ENCODE results near the gene ERVW-1.
"Not testable (repeated sequence)": the region's sequence is repeated elsewhere in the genome, so short reads cannot be mapped to it uniquely, and the experiment has no call there.

Gene ERVW-1

DNA sequence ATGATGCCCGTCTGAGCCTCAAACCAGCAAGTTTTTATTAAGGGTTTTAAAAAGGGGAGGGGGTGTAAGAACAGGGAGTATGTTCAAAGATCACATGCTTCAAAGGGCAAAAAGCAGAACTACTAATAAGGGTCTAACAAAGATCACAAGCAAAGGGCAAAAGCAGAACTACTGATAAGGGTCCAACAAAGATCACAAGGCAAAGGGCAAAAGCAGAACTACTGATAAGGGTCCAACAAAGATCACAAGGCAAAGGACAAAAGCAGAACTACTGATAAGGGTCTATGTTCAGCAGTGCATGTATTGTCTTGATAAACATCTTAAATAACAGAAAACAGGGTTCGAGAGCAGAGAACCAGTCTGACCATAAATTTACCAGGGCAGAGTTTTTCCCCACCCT is 35.0 kb downstream of the ERVW-1 start:
- H3K27me3 ChIP-seq (ENCODE audit: insufficient read depth, low read length); H3K4me3 ChIP-seq (ENCODE audit: low read length); H3K36me3 ChIP-seq (ENCODE audit: insufficient read depth, low read depth, low read length); H3K9me3 ChIP-seq (ENCODE audit: insufficient read depth, low read depth, low read length); H3K4me1 ChIP-seq (ENCODE audit: insufficient read depth, low read length); H3K27ac ChIP-seq (ENCODE audit: low read length); H3K9ac ChIP-seq (ENCODE audit: low read depth, low read length): not testable (repeated sequence)

DNA sequence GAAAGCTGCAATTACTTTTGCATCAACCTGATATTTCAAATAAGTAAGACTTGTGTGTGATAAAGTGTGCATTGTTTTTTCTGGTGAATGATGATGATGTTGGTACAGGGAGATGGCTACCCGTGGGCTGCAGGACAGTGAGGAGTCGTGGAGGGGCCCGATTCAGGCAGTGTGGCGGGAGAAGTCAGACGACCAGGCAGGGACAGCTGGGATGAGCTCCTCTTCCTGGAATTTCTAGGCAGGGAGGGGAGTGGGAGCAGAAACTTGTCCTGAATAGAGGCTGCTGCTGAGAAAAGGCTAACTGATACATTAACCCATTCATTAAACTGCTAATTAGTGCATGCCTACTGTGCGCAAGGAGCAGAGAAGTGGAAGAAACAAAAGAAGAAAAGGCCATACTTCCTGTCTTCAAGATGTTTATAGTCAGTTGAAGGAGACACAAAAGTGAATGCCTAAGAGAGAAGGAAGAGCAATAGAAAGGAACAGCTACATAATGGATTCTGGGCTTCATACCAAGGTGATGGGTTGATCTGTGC is 39.7 kb downstream of the ERVW-1 start:
- Histone ChIP-seq H3K36me3 (ENCODE audit: insufficient read depth, low read depth, low read length) (no peaks in the 10 kb centered on the region), H3K4me1 (ENCODE audit: insufficient read depth, low read length) (peaks cover 20% of the 10 kb centered on the region; the same call in 1 of the 2 replicates), H3K27me3 (ENCODE audit: insufficient read depth, low read length) (no peaks in the 10 kb centered on the region), H3K9me3 (ENCODE audit: insufficient read depth, low read depth, low read length) (no peaks in the 10 kb centered on the region), H3K4me3 (ENCODE audit: low read length) (no peak overlapping the region), H3K9ac (ENCODE audit: low read depth, low read length) (no peak overlapping the region), H3K27ac (ENCODE audit: low read length) (no peak overlapping the region)

DNA sequence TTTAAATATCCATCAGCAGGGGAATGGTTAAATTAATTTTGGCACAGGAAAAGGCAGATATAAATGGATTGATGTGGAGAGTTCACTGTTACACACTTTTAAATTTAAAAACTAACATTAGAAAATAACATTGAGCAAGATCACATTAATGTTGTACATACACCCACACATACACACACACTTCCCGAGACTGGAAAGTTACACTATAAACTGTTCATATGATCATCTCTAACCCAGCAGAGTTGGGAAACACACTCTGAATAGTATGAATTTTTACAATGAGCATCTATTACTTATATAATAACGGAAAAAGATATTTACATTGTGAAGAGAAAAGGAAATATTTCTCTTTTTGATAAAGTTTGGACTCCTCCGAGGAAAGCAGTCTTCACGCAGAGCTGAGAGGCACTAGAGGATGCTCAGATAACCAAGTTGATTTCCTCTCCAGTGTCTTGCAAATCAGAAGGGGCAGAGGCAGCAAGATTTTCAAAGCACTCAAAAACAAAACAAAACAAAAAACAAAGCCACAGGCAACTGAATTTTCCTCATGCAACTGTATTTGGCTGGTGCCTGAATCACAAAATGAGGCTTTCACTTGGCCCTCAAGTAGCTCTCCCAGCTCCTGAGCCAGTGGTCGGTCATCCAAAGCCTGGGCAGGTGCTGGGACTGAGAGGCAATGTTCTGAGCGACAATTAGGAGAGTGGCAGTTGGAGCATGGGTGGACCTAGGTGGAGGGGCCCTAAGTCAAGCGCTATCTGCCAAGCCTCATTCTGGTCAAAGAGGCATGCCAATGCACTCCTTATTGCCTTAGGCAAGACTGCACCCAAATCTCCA is 40.9 kb downstream of the ERVW-1 start:
- Histone ChIP-seq H3K36me3 (ENCODE audit: insufficient read depth, low read depth, low read length) (no peaks in the 10 kb centered on the region), H3K27ac (ENCODE audit: low read length) (no peak overlapping the region), H3K4me3 (ENCODE audit: low read length) (peak overlapping the region; percentile 36; the same call in 1 of the 2 replicates), H3K9ac (ENCODE audit: low read depth, low read length) (peak overlapping the region; percentile 17; the same call in 1 of the 2 replicates), H3K9me3 (ENCODE audit: insufficient read depth, low read depth, low read length) (no peaks in the 10 kb centered on the region), H3K4me1 (ENCODE audit: insufficient read depth, low read length) (peaks cover 20% of the 10 kb centered on the region; the same call in 1 of the 2 replicates), H3K27me3 (ENCODE audit: insufficient read depth, low read length) (no peaks in the 10 kb centered on the region)

DNA sequence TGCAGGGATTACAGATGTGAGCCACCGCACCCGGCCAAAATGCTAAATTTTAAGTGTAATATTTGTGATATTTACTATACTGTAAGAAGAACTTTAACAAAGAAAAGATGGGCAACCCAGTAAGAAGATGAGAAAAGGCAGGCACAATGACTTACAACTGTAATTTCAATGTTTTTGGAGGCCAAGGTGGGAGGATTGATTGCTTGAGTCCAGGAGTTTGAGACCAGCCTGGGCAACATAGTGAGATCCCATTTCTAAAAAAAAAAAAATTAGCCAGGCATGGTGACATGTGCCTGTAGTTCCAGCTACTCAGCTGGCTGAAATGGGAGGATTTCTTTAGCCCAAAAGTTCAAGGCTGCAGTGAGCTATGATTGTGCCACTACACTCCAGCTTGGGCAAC is 42.2 kb downstream of the ERVW-1 start:
- H3K27ac ChIP-seq (ENCODE audit: low read length), result no peak overlapping the region
- no peaks in the 10 kb centered on the region for H3K36me3 ChIP-seq (ENCODE audit: insufficient read depth, low read depth, low read length)

DNA sequence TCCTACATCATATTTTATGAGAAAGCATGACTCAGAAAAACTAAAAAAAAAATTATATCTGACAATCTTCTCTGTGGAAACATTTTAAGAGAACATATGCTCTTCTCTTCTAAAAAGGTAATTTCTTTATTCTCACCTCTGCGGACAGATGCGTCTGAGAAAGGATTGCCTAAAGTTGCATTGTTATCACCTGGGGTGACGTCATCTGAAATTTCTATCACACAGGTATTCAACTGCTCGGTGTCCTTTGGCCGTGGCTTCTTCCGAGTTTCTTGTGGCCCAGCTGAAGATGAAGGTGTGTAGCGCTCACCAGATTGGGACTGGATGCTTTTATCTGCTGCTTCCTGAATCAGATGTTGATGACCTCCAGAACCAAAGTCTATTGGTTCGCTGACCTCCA is 44.7 kb downstream of the ERVW-1 start:
- Histone ChIP-seq H3K27me3 (ENCODE audit: insufficient read depth, low read length) (no peaks in the 10 kb centered on the region), H3K36me3 (ENCODE audit: insufficient read depth, low read depth, low read length) (no peaks in the 10 kb centered on the region), H3K9ac (ENCODE audit: low read depth, low read length) (no peak overlapping the region), H3K27ac (ENCODE audit: low read length) (no peak overlapping the region), H3K4me1 (ENCODE audit: insufficient read depth, low read length) (peaks cover 11% of the 10 kb centered on the region; the same call in 1 of the 2 replicates), H3K9me3 (ENCODE audit: insufficient read depth, low read depth, low read length) (no peaks in the 10 kb centered on the region), H3K4me3 (ENCODE audit: low read length) (no peak overlapping the region)

More for the DNA sequence above, 42.2 kb downstream of the ERVW-1 start:
- Histone ChIP-seq H3K9ac (ENCODE audit: low read depth, low read length) (no peak overlapping the region), H3K27me3 (ENCODE audit: insufficient read depth, low read length) (no peaks in the 10 kb centered on the region), H3K9me3 (ENCODE audit: insufficient read depth, low read depth, low read length) (no peaks in the 10 kb centered on the region), H3K4me1 (ENCODE audit: insufficient read depth, low read length) (peaks cover 16% of the 10 kb centered on the region; the same call in 1 of the 2 replicates), H3K4me3 (ENCODE audit: low read length) (no peak overlapping the region)

DNA sequence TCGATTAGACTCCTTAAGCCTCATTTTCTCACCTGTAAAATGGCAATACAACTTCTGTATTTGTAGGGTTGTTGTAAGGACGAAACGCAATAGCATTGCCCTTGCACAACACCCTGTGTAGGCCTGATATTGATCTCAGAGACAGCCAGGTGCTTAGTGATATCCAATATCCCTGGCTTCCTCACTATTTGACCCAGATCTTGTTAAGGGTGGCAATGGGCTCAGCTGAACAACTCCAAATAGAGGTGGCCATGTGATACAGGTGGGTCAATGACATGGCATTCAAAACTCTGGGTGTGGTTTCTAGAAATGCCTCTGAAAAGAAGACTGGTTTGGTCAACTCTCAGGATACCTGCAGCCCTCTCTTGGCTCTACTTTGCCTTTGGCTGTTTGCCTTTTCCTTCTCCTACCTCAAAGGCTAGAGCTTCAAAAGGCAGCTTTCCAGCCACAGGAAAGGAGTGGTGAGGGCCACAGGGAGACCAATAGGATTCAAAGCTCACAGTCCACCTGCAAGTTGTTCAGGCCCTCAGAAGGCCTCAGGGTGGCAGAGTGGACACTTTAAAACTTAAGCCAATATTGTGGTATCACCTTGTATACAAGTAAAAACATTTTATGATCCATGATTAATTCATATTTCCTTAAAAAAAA is 45.3 kb downstream of the ERVW-1 start:
- Histone ChIP-seq H3K9me3 (ENCODE audit: insufficient read depth, low read depth, low read length) (no peaks in the 10 kb centered on the region), H3K4me3 (ENCODE audit: low read length) (no peak overlapping the region), H3K27me3 (ENCODE audit: insufficient read depth, low read length) (no peaks in the 10 kb centered on the region), H3K36me3 (ENCODE audit: insufficient read depth, low read depth, low read length) (no peaks in the 10 kb centered on the region), H3K4me1 (ENCODE audit: insufficient read depth, low read length) (peaks cover 11% of the 10 kb centered on the region; the same call in 1 of the 2 replicates), H3K27ac (ENCODE audit: low read length) (no peak overlapping the region), H3K9ac (ENCODE audit: low read depth, low read length) (no peak overlapping the region)

DNA sequence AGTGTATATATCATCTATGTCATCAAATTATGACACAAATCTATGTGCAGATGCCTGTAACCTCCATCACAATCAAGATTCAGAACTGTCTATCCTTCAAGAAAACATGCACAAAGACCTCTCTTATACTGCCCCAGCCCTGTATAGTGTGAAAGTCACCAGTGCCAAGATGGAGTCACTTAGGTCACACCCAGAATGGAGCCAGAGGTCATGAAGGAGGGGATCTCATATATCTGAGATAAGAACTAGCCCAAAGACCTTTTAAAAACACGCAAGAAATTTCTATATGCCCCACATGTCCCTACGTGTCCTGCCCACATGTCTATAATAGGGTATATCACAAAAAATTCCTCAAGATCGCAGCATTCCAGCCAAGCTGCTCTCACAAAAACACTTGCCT is 50.6 kb downstream of the ERVW-1 start:
- Histone ChIP-seq H3K9ac (ENCODE audit: low read depth, low read length) (no peak overlapping the region), H3K27ac (ENCODE audit: low read length) (no peak overlapping the region), H3K36me3 (ENCODE audit: insufficient read depth, low read depth, low read length) (no peaks in the 10 kb centered on the region), H3K27me3 (ENCODE audit: insufficient read depth, low read length) (no peaks in the 10 kb centered on the region), H3K4me1 (ENCODE audit: insufficient read depth, low read length) (peaks cover 6% of the 10 kb centered on the region; the same call in 1 of the 2 replicates), H3K9me3 (ENCODE audit: insufficient read depth, low read depth, low read length) (no peaks in the 10 kb centered on the region), H3K4me3 (ENCODE audit: low read length) (no peak overlapping the region)

DNA sequence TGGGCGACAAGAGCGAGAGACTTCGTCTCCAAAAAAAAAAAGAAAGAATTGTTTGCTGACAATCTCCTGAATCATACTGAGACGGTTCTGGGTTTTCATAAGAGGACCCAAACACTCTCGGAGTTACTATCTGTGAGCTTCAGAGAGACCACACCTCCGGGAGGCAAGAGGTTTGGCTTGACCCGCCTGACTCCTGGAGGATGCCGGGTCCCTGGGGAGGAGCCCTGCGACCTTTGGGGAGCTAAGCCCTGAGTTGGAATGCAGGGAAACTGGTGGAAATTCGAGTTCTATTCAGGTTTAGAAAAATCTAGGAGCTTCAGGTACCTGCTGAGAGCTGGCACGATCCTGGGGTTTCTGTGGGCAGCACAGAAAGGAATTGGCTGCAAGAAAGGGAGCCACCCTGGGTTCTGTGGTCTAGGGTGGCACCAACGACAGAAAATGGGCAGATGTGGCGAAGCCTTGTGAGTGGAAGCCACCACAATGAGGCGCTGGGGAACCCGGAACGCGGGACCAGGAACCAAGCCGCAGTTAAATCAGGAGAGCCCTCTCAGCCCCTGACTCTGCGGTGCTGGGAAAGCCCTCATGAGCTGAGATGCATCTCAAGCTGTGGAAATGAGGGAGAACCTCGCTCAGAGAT is 52.3 kb downstream of the ERVW-1 start:
- Histone ChIP-seq H3K27me3 (ENCODE audit: insufficient read depth, low read length) (no peaks in the 10 kb centered on the region), H3K27ac (ENCODE audit: low read length) (no peak overlapping the region), H3K4me3 (ENCODE audit: low read length) (no peak overlapping the region), H3K9ac (ENCODE audit: low read depth, low read length) (no peak overlapping the region), H3K9me3 (ENCODE audit: insufficient read depth, low read depth, low read length) (no peaks in the 10 kb centered on the region), H3K36me3 (ENCODE audit: insufficient read depth, low read depth, low read length) (no peaks in the 10 kb centered on the region), H3K4me1 (ENCODE audit: insufficient read depth, low read length) (peaks cover 6% of the 10 kb centered on the region; the same call in 1 of the 2 replicates)

DNA sequence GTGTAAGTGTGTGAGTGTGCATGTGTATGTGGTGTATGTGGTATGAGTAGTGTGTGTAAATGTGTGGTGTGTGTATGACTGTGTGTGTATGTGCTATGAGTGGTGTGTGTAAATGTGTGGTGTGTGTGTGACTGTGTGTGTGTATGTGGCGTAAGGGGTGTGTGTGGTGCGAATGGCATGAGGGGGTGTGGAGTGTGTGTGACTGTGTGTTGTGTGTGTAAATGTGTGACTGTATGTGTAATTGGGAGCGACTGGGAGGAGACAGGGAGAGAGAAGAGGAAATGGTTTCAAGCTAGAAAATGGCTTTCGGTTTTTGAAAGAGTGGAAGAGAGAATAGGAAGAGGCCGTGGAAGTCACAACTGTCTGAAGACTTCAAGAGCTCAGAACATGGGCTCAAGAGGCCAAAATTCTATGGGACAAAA is 54.0 kb downstream of the ERVW-1 start:
- H3K9ac ChIP-seq (ENCODE audit: low read depth, low read length), result peak overlapping the region; percentile 73; the same call in 1 of the 2 replicates
- H3K27ac ChIP-seq (ENCODE audit: low read length), result peak overlapping the region; percentile 53
- no peaks in the 10 kb centered on the region for H3K36me3 ChIP-seq (ENCODE audit: insufficient read depth, low read depth, low read length)
- no peaks in the 10 kb centered on the region for H3K9me3 ChIP-seq (ENCODE audit: insufficient read depth, low read depth, low read length)
- H3K4me3 ChIP-seq (ENCODE audit: low read length), result peak overlapping the region; percentile 80; the same call in 1 of the 2 replicates
- H3K27me3 ChIP-seq (ENCODE audit: insufficient read depth, low read length), result no peaks in the 10 kb centered on the region
- peaks cover 6% of the 10 kb centered on the region; the same call in 1 of the 2 replicates for H3K4me1 ChIP-seq (ENCODE audit: insufficient read depth, low read length)

DNA sequence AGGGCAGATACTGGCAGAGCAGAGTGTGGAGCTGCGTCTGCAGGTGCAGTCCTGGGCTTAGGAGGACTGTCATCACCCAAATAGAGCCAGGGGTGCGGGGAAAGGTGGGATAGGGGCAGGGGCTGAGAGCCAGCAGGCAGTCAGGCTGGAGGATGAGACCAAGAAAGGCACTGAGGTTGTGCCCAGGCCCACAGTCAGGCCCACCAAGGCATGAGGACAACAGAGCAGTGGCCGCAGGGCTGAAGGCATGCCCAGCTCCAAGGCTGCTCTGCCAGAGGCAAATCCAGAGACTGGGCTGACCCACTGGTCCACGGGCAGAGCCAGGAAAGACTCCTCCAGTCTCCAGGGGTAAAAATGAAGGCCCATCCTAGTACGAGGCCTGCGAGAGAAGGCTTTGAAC is 54.8 kb downstream of the ERVW-1 start:
- no peak overlapping the region for H3K27ac ChIP-seq (ENCODE audit: low read length)
- H3K9ac ChIP-seq (ENCODE audit: low read depth, low read length), result no peak overlapping the region
- peaks cover 6% of the 10 kb centered on the region; the same call in 1 of the 2 replicates for H3K4me1 ChIP-seq (ENCODE audit: insufficient read depth, low read length)
- no peaks in the 10 kb centered on the region for H3K36me3 ChIP-seq (ENCODE audit: insufficient read depth, low read depth, low read length)
- no peaks in the 10 kb centered on the region for H3K27me3 ChIP-seq (ENCODE audit: insufficient read depth, low read length)
- no peak overlapping the region for H3K4me3 ChIP-seq (ENCODE audit: low read length)
- H3K9me3 ChIP-seq (ENCODE audit: insufficient read depth, low read depth, low read length), result no peaks in the 10 kb centered on the region

DNA sequence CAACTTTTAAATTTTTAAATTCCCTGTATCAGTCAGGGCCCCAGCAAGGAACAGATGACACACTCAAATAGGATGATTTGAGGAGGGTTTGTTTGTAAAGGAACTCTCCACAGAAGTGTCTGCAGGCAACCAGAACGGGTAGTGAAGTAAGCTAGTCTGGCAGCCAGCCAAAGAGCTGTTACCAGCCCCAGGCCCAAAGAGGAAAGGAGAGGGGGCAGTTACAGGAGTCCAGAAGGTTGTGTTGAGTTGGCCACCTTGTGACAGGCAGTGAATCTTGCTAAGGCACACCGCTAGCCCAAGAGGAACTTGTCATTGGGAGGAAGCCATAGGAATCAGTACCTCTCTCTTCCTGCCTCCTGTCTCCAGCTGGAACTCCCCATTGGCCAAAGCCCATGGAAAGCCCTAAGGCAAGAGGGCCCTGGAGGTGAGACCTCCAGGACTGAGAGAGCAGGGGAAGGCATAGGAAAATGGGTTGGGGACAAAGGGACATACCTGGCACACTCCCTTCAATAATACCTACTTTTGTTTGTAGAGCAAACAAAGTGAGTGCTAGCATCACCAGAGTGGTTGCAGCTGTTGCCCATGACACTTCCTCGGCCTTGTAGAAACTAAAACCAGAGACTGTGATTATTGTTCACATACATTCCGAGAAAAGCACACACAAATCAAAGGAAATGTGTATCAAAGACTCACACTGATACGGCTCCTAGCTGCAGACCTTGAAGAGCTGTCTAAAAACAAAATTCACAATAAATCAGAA is 55.9 kb downstream of the ERVW-1 start:
- Histone ChIP-seq H3K27ac (ENCODE audit: low read length) (no peak overlapping the region), H3K9ac (ENCODE audit: low read depth, low read length) (no peak overlapping the region), H3K4me1 (ENCODE audit: insufficient read depth, low read length) (peaks cover 6% of the 10 kb centered on the region; the same call in 1 of the 2 replicates), H3K9me3 (ENCODE audit: insufficient read depth, low read depth, low read length) (no peaks in the 10 kb centered on the region), H3K27me3 (ENCODE audit: insufficient read depth, low read length) (no peaks in the 10 kb centered on the region), H3K4me3 (ENCODE audit: low read length) (no peak overlapping the region), H3K36me3 (ENCODE audit: insufficient read depth, low read depth, low read length) (no peaks in the 10 kb centered on the region)

Measured in iPS-20b (cell line).